GM18526 (cell line): Measurements from ENCODE around the gene SEMA4D.

ENCODE experiments used
- POLR2A ChIP-seq: IDR thresholded peaks from 3 replicates; pipeline ENCODE4 v1.6.1; 2011; ENCODE audit not compliant: insufficient read length; ENCODE audit errors: extremely low read depth

Gene SEMA4D

DNA sequence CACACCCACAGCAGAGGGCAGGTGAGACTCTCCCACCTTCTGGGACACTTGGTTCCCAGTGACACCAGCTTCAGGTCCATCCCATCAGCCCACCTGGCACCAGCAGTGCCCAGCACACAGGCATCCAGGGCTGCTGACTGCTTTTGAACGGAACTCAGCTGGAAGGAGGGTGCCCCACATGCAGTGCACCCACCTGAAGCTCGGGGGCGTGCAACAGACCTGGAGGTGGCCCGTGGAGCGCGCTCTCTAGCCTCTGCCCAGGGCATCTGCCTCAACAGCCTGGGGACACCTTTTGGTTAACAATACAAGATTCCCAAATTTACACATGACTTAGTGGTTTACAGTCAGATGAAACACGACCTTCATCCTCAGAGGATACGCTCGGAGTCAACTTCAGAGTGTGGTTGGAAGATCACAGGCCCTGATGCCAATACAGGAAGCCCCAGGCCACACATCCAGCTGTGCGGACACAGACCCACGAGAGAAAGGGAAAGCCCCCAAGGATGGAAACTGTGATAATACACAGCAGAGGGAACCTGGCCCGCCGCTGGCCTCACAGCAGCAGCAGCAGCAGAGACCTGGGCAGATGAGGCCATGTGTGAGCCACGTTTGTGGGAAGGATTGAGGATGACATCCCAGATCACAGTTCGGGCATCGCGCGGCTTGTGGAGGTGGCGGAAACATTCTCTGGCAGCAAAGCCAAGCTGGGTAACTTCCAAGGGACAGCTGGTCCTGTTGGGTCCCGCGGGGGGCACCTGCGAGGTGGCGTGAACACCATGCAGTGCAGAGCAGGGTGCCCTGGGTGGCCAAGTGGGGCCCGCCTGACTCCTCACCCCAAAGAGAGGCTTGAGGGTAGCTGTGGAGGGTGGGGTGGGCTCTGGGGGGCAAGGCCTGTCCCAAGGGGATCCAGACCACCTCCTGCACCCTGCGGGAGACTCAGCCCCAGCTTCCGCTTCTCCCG lies 115.6 kb downstream of the SEMA4D start:
- TF ChIP-seq POLR2A, result no peak

DNA sequence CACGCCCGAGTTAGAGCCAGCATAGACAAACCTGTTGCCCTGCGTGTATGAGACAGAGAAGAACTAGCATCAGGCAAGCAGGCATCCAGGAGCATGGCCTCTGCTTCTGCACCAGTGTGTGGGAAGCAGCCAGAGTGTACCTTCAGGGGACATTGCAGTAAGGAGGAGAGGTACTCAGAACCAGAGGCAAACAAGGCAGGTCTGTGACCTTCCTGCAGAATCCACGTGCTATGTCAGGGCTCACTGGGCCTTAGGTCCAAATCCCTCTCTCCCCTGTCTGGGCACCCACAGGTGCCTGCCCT lies 116.7 kb downstream of the SEMA4D start:
- TF ChIP-seq POLR2A, result no peak

DNA sequence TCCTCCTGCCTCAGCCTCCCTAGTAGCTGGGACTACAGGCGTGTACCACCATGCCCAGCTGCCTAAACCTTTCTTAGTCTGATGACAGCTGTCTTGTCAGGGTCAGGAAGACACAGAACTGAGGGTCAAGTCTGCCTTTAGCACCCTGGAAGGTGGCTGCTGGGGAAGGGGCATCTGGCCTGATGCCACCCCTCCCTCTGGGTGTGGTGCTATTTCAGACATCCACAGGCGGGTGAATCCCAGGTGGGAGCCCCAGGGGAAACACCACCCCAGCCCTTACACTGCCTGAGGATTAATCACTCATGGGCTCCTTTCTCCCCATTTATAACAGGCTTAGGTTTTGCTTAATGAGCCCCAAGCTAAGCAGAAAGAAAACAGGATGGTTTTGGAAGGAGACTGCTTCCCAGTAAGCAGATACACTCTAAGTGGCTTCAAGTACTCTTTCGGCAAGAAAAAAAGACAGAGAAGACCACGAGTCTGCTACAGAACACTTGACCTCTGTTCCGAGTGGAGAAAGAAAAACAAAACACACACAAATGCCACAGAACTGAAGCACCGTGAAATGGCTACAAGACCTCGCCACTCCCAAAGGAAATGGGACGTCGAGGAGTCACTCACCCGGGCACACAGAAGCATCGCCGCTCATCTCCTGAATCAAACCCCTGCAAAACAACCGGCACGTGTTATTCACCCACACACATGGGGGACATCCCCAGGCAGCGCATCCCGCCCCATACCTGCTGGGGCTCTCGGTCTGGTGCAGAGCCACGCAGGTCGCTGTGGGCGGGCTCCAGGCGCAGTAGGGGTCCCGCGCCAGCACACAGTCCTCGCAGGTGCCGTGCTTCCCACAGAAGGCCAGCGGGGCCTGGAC lies 117.2 kb downstream of the SEMA4D start:
- no peak for TF ChIP-seq POLR2A

DNA sequence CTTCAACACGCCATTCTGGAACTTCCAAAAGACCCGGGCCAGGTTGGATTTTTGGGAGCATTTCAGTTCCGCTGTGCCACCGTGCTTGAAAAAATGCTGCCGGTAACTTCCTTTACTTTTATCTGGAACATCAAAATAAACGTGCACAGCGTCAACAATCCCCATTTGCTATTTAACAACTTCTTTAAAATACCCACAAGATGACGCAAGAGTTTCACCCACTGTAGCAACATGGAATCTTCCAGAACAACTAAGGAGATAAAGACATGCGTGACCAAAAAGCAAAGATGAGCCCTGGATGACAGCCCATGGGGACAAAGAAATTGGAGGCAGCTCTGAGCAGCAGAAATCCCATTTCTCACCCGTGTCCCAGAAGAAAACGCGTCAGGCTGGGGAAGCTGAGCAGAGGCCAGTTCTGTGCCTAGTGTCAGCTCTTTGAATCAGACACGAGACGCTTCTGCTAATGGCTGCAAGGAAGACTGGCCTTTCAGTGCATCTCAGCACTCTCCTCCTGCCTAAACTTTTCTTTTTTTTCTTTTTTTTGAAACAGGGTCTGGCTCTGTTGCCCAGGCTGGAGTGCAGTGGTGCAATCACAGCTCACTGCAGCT lies 118.3 kb downstream of the SEMA4D start:
- TF ChIP-seq POLR2A, result no peak

DNA sequence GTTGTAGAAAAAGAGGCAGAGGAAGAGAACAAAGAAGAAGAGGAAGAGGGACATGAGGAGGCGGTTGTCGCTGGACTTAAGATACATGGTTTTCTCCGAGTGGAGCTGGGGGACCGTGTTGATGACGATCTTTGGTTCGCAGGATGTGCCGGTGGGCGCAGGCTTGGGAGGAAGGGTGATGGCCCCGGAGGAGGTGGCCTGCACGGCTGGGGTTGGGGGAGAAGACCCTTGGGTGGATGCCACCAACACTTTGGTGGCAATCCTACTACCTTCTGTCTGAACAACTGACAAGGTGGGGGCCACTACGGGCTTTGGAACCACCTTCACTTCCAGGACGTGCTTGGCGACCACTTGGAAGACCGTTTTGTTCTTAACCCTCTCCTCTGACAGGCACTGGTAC lies 118.9 kb downstream of the SEMA4D start:
- no peak for TF ChIP-seq POLR2A

DNA sequence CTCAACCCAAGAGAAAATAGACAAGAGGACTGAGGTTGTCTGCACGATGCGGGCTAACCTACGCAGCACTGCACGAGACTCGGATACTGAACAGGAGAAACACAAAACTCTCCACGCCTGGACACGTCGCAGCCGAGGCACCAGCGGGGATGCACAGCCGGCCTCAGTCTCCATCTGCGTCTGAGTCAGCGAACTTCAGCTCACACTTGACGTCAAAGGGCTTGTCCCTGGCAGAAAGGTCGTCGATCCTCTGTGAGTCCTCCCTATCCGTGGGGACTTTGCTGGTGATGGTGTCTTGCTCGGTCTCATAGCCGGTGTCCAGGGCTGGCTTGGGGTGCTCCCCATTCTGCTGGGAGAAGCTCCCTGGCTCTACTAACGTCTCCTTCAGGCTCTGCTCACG lies 119.4 kb downstream of the SEMA4D start:
- TF ChIP-seq POLR2A, result no peak

DNA sequence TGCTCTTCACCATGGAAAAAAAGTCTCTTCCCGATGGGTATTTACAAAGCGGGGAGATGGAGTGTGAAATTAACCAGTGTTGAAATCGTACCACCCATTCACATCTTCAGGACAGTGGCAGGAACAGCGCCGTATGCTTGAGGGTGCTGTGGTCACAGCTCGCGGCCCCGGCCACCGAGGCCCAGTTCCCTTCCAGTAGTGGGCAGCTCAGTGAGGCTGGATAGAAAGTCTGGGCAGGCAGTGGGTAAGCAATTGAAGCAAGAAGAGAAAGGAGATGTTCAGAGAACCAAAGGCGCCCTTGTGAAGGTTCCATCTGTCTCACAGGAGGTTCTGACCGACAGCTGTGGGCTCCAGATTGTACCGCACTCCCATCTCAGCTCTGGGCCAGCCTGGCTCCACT lies 120.5 kb downstream of the SEMA4D start:
- no peak for TF ChIP-seq POLR2A

DNA sequence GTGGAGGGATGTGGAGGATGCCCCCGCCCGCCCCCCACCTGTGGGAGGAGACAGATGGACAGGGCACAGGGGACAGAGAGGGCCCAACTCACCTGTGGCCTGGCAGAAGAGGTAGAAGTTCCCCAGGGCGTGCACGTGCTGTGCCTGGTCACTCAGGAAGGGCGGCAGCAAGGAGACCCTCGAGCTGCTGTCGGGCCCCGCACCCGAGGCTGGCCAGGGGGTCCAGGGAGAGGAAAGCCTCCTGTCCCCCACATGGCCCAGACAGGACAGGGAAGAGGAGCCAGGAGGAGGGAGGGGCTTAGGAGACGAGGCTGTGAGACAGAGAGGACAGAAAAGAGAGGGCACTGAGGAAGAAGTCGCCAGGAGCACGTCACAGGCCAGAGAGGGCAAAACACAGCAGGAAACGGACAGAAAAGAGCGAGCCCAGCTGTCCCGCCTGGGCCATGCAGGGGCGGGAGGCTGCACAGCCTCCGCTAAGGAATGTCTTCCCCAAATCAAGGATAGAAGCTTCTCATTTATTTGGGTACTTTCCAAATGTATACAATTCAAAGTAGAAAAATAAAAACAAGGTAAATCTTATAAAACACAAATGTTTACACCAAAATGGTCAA lies 121.1 kb downstream of the SEMA4D start:
- no peak for TF ChIP-seq POLR2A

DNA sequence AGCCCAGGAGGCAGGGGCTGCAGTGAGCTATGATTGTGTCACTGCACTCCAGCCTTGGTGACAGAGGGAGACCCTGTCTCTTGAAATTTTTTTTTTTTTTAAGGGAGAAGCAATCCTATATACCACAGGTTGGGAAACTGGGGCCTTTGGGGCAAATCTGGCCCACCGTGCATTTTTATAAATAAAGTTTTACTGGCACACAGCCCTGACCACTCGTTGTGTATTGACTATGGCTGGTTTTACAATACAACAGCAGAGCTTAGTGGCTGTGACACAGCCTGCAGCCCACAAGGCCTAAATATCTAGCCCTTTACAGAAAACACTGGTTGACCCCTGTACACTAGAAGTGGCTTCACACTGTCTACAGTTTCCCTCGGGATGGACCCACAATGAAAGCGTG lies 121.6 kb downstream of the SEMA4D start:
- no peak for TF ChIP-seq POLR2A

DNA sequence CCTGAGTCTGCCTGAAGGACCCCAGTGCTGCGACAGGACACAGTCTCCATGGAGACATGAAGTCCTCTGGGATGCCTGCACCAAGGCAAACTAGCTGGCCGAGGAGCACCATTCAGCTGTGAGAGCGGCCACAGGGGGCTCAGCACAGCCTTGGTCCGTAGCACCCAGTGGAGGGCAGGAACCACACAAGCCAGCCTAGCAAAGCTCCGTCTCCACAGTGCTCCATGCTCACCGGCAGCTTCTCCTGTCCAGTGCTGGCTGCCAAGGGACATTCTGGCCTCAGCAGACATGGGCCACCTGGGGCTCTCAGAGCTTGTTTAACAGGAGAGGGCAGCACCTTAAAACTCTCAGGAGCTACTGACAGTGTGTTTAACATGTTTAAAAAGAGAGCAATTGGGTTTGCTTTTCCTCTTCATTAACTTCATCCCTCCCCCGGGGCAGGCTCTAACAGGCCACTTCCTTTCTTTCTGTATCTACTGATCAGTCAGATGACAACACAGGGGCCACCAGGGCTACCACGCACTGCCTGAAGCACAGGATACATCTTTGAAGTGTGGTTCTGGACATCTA lies 122.6 kb downstream of the SEMA4D start:
- no peak for TF ChIP-seq POLR2A

DNA sequence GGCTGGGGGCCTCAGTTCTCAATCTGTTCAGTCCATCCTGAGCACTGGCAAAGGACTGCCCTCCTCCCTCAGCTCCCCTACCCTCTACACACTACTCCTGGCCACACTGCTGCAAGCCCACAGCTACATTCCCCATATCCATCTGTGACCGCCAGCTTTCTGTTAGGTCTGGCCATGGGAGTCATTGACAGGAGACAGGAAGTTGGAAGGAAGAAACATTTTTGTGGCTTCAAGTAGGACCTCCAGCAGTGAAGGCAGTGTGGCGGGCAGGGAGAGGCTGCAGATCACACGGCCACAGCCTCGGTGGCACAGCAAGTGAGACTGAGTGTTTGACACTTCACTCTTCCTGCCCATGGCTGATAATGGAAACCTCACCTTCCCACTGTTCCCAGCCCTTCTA lies 123.7 kb downstream of the SEMA4D start:
- TF ChIP-seq POLR2A, result no peak

DNA sequence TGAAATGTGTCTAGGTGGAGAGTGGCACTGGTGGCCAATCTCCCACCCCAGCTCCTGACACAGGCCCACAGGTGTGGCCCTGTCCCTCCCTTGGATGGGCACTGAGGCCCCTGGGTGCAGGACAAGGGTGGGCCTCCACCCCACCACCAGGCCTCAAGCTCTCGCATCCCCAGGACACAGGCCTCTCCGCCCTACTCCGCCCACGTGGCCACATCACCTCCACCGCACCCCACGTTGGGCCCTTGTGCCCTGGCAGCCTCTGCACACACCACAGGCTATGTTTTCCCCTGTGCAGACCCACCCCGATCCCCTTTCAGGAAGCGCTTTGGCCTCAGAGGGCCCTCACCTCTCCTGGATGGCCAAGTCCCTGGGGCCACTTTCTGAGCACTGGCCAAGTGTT lies 124.9 kb downstream of the SEMA4D start:
- no peak for TF ChIP-seq POLR2A

DNA sequence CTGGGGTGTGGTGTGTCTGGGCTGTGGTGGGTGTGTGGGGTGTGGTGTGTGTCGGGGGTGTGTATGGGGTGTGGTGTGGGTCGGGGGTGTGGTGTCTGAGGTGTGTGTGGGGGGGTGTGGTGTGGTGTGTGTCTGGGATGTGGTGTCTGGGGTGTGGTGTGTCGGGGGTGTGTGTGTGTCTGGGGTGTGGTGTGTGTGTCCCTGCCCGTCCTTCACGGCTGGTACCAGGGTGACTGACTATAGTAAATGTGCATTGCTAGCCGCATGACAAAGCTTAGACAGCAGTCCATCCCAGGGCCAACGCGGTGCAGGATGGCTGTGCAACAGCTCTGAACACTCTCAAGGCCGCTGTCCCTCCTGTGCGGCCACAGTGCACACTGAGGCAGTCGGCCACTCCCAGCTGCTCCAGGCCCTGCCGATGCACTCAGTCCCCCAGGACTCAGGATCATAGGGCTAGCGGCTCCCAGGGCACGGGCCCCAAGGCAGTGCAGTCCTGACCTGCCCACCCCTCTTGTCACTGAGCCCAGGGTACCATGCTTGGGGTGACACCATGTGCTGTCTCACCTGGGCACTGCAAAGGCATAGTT lies 125.6 kb downstream of the SEMA4D start:
- TF ChIP-seq POLR2A, result no peak

DNA sequence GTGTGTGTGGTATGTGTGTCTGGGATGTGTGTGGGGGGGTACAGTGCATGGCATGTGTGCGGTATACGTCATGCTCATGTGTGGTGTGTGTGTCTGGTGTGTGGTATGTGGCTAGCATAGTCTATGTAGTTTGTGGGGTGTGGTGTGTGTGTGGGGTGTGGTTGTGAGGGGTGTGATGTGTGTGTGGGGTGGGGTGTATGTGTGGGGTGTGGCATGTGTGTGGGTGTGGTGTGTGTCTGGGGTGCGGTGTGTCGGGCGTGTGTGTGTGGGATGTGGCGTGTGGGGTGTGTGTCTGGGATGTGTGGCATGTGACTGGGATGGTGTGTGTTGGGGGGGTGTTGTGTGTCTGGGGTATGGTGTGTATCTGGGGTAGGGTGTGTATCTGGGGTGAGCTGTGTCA lies 127.3 kb downstream of the SEMA4D start:
- TF ChIP-seq POLR2A, result no peak

DNA sequence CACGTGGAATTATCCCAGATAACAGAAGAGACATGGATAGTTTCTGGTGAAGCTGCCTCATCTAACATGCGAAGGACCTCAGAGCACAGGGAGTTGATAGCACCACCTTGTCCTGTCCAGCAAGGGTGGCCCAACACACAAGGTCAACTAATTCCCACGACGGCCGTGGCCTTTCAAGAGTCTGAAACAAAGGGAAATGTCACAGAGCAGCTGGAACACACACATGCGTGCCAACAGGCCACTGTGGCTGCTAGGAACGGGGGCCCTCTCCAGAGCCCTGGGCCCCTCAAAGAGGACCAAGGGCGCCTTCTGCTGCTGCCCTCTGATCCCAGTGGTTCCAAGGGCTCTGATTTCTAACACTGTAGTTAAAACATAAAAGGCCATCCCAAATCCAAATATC lies 128.9 kb downstream of the SEMA4D start:
- TF ChIP-seq POLR2A, result no peak
